ENCODE results near the gene RASSF4.

The RASSF4 gene

GRCh38 chr10:44948642-44949041 is 11.0 kb upstream of the RASSF4 start:
- no peak for DNase-seq

- DNase-seq: no peak
These were observed 10.3 kb upstream of the RASSF4 start for GRCh38 chr10:44949127-44949802.

GRCh38 chr10:44949915-44950314 is 9.7 kb upstream of the RASSF4 start:
- no peak for DNase-seq

GRCh38 chr10:44950326-44951225 is 9.0 kb upstream of the RASSF4 start:
- DNase-seq: no peak

- DNase-seq: no peak
These were observed 7.9 kb upstream of the RASSF4 start for GRCh38 chr10:44951576-44952226.

GRCh38 chr10:44952779-44953231 is 6.8 kb upstream of the RASSF4 start:
- DNase-seq: no peak

GRCh38 chr10:44954042-44954441 is 5.6 kb upstream of the RASSF4 start:
- no peak for DNase-seq

- no peak for DNase-seq
These were observed 4.6 kb upstream of the RASSF4 start for GRCh38 chr10:44954962-44955361.

- DNase-seq: no peak
These were observed 4.1 kb upstream of the RASSF4 start for GRCh38 chr10:44955413-44956070.

- DNase-seq: no peak
These were observed 3.4 kb upstream of the RASSF4 start for GRCh38 chr10:44956226-44956625.

- no peak for DNase-seq
These were observed 2.6 kb upstream of the RASSF4 start for GRCh38 chr10:44956717-44957706.

- DNase-seq: no peak
These were observed 1.3 kb upstream of the RASSF4 start for GRCh38 chr10:44958196-44958897.

- no peak for DNase-seq
These were observed 730 bp upstream of the RASSF4 start for GRCh38 chr10:44958898-44959246.

- no peak for DNase-seq
These were observed 472 bp downstream of the RASSF4 start for GRCh38 chr10:44960088-44960460.

- no peak for DNase-seq
These were observed 1.1 kb downstream of the RASSF4 start for GRCh38 chr10:44960482-44961229.

- DNase-seq: no peak
These were observed 1.6 kb downstream of the RASSF4 start for GRCh38 chr10:44961230-44961571.

GRCh38 chr10:44961931-44962750 is 2.5 kb downstream of the RASSF4 start:
- no peak for DNase-seq

- no peak for DNase-seq
These were observed 3.5 kb downstream of the RASSF4 start for GRCh38 chr10:44962870-44963738.
